GM03348 (cell line): ENCODE data around the gene BEST1.
"Not testable (repeated sequence)": the region's sequence is repeated elsewhere in the genome, so short reads cannot be mapped to it uniquely, and the experiment has no call there.

Source experiments
- DNase-seq: peaks from one replicate; pipeline ENCODE4 v3.0.0; 2012; ENCODE audit warnings: low spot score

Gene BEST1

DNA sequence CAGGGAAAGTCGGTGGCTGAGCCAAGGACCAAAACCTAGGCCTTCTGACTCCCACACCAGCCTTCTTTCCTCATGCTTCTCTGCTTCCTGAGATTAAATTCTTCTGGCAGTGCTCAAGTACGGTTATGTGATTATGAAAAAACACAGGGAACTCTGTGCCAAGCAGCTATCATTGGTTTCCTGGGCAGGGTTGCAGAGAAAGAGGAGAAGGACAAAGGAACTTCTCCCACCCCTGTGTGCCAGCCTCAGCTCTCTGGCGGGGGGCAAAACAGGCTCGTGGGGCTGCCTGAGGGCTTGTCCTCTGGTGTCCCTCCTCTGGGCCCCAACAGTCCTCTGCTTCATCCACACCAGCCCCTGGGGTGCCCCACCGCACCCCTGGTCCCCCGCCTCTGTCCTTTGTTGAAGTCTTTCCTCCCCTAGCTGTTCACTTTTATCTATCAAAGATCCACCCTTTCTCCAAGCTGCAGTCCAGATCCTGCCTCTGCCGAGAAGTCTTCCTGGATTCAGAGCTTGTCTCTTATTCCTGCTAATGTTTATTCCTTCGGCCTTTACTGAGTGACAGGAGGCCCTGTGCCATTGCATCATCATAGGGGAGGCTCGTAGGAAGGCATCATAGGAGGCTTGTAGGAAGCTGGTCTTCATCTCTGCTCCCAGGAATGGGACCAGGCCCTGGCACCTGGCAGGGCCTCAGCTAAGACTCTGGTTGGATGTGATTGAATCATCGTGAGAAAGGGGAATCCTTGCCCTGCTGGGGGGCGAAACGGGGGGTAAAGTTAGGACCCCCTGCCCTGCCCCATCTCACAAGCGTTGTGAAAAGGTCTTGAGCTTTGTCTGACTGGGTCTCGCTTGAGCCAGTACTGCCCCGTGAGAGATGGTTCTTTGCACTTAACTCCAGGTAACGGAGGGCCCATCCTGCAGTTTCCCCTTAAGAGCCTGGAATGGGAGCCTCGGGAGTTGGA is 28.8 kb downstream of the BEST1 start:
- peak; percentile 48 for DNase-seq

DNA sequence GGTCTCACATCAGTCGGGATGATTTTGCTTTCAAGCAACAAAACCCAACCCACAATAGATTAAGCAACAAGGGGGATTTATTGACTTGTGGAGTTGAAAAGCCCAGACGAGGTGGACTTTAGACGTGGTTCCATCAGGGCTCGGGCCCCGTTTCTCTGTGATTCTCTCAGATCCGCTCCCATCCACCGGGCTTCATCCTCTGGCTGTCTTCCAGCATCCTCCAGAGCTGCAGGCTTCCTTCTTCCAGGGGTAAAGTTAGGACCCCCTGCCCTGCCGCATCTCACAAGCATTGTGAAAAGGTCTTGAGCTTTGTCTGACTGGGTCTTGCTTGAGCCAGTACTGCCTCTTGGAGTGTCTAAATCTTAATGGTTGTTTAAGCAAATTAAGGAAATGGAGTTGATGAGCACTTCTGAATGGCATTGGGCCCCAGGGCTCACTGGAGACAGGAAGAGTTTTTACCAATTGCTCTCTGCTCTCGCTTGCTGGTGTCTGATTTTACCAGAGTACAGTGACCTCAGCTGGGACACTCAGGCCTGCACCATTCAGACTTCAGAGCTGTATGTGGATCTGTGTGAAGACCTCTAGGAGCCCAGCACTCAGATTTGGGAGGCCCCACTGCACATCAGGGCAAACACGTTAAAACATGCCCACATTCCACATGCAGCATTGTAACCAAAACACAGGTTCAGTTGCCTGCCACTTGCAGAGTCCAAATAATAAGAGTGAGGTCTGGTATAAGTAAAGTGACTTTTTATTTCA is 30.8 kb downstream of the BEST1 start:
- no peak for DNase-seq

DNA sequence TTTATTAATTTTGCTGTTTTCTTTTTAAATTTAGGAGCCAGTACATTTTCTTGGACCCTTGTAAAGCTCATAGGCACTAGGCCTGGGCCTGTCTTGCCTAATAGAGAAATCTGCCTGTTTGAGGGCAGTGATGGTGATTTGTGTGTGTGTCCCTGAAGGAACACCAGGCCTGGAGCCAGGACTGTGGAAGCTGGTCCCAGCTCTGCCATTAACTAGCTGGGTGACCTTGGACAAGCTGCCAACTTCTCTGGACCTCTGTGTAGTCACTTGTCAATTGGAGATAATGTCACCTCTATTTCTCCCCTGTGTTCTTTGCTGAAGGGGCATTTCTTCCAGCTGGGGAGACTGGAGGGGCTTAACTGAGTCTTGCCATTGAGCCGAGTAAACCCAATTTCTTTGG is 33.3 kb downstream of the BEST1 start:
- DNase-seq: no peak

DNA sequence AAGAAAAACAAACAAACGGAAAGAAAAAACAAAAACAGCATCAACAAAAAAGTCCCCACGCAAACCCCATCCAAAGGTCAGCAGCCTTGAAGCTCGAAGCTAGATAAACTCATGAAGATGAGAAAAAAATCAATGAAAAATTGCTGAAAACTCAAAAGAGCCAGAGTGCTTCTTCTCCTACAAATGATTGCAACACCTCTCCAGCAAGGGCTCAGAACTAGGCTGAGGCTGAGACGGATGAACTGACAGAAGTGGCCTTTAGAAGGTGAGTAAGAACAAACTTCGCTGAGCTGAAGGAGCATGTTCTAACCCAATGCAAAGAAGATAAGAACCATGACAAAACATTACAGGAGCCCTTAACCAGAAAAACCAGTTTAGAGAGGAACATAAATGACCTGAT is 35.7 kb downstream of the BEST1 start:
- DNase-seq: no peak

DNA sequence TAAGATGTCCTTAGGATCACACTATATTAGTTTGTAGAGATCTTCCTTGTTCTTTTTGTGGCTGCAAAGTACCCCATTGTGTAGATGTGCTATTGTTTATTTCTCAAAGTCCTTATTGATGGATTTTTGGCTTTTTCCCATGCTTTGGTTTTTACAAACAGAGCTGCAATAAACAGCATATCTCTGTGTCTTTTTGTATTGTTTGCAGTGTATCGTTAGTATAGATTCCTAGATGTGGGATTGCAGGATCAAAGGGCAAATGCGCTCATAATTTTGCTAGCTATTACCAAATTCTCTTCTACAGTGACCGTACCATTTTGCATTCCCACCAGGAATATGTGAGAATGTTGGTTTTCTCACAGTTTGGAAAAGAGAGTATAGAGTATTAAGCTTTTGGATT is 44.8 kb downstream of the BEST1 start:
- no peak for DNase-seq

DNA sequence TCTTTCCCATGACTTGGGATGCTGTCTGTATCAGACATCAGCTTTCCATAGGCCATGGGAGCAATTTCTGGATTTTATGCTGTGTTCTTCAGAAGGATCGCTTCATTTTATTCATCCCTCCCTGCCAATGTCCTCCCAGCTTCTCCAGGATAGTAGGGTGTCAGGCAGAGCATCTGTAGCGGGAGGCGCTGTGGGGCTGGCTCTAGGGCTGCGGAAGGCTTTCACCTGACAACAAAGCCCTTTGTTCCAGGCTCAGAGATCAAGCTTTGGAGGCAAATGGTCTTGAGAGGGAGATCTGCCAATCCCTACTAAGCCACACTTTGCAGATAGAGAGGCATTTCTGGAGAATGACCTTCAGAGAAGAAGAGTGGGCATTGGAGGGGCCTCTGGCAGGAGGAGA is 46.8 kb downstream of the BEST1 start:
- DNase-seq: no peak

DNA sequence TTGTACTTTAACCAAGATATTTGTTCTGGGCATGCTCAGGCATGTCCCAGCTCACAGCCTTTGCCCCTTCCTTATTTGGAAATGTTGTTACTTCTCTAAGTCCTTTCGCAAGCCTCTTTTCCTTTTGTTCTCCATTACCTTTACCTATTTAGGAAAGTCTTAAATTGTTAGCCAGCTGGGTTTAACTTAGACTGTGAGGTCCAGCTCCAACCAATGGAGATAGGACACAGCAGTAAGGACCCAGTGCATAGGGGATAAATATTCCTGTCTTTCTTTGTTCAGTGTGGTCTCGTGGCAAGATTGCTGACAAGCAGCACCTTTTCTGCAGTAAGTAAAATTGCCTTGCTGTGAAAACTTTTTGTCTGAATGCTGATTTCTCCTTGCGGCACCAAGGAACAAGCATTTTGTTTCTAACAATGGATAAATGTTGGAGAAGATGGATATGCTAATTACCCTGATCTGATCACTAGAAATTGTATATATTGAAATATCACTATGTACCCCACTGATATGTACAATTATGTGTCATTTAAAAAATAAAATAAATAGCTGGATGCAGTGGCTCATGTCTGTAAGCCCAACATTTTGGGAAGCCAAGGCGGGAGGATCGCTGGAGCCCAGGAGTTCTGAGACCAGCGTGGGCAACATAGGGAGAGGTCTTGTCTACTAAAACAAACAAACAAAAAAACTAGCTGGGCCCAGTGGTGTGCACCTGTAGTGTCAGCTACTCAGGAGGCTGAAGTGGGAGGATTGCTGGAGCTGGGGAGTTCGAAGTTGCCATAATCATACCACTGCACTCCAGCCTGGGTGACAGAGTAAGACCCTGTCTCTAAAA is 49.2 kb downstream of the BEST1 start:
- DNase-seq: no peak

DNA sequence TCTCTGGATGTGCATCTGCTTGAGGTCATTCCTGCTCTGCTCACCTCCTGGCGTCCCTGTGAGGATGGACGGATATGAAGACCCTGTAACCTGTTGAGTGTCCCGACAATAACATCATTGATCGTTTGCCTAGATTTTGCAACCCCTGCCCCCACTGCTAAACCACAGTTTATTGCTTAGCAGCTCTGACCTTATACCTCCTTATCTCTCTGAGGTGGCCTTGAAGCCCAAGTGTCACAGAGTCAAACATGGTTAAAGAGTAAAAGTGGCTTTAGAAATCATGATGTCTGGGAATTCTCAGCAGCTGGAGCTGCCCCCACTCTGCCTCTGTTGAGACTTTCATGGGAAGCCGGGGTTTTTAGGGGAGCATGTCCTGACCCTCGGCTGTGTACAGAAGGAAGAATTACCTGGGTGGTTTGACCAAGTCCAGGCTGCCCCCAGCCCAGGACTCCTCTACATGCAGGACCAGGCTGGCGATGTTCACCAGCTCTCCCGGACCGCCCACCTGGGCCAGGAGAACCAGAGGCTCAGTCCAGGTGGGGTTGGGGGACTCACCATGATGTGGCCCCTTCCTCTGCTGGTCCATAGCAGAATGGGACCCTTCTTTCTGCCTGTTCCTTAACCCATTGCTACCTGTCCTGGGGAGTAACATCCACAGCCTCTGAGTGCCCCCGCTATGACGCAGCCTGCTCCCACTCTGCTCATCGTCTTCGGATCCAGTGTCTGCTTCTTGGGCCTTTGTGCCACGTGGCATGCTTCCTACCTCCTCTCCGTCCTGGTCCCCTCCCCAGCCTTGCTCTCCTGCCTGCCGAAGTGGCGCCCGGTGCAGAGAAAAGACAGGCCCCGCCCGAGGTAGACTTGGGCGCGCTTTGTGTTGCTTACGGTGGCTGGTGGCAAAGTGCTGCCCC is 50.6 kb downstream of the BEST1 start:
- no peak for DNase-seq

DNA sequence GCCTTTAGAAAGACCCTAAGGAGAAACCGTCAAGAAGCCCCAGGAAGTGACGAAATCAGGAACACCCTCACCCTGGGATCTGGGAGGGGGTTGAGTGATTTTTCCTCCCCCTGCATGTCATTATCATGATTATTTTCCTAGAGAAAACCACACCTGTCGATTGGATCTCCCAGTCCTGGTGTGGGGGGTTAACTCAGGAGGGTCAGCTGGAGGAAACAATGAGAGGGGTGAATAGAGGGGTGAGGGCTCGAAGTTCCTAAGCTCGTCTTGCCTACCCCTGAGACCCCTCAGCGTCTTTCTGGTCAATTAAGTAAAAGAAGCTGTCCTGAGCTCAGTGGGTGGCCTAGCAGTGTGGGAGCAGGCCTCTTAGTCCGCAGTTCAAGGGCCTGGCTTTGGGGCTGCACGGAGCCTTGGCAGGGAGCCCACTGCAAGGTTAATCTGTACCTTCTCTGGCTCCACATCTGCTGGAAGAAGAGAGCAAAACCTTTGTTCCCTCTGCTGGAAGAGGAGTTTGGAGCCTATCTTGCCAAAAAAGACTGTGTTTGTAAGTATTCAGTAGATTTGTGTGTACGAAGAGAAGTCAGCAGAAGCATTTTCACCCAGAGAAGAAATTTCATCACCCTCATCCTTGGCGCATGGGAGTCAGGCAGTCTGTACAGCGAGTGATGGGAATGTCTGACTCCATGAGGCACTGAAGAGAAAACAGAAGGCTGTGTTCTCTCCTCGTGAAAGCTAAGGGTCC is 51.5 kb downstream of the BEST1 start:
- DNase-seq: no peak

- DNase-seq: not testable (repeated sequence)
These were observed 52.1 kb downstream of the BEST1 start for GRCh38 chr11:62002283-62002682.

DNA sequence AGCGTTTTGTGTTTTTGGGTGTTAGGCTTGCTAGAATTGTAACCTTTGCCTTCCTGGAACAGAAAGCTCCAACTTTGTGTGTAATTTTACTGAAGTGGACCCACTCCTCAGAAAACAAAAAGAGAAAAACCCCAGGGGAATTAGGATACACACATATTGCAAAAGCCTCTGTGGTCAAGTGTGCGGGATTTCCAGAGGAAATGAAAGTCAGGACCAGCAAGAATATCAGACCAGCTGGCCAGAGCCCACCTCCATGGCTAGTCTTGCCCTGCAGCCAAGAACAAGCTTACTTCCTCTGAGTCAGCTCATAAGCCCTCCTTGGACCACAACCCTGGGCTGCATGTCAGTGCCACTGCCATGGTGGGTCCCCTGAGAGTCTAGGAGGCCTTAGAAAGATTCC is 54.3 kb downstream of the BEST1 start:
- DNase-seq: peak; percentile 75

GRCh38 chr11:62008193-62008592 is 58.0 kb downstream of the BEST1 start:
- DNase-seq: no peak

DNA sequence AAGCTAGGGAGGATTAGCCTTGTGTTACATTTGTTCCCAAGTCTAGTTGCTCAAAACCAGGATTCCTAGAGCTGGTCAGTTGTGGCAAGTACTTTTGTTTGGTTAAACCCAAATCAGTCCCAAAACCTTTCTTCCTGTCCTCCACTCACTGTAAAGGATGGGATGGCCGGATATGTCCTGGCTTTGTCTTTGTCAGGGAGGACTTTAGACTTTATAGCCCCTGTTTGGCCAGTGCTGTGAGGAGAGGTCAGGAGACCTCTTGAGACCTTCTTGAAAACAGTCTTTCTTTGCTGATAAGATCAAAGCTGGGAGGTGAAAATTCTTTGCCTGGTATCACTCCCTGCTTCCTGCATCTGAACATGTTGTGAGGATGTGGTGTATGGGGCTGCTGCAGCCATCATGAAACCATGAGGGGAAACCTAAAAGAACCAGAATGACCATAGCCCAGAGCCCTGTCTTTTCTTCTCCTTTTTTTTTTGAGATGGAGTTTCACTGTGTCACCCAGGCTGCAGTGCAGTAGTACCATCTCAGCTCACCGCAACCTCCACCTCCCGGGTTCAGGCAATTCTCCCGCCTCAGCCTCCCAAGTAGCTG is 60.9 kb downstream of the BEST1 start:
- DNase-seq: no peak

DNA sequence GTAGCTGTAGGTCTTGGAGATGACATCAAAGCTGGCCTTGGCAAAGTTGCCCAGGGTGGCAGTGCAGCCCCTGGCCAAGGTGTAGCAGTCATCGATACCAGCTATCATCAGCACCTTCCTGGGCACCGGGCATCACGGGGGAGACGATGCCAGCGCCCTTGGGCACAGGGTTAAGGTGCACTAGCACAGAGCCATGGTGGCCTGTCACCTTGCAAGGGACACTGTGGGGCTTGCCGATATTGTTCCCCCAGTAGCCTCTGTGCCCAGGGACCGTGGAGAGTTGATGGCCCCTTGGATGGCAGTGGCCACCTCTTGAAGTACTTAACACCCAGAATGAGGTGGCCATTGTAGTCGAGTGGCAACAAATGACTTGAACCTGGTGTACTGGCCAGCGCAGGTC is 61.7 kb downstream of the BEST1 start:
- DNase-seq: no peak

DNA sequence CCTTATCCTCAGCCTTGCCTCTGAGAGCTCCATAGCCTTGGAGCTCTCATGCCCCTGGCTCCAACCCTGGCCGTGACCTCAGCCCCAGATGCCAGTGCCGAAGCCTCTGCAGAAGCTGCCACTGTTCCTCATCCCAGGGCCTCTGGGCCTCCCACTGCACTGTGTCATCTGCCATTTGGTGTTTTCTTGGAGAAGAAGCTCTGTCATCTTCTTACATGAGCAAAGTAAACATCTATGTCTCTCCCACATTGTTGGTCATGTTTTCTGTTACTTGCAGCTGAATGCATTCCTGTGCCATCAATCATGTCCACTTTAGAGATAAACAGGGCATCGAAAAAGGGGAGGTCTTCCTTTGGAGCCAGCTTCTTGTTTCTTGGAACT is 62.3 kb downstream of the BEST1 start:
- DNase-seq: peak; percentile 24

DNA sequence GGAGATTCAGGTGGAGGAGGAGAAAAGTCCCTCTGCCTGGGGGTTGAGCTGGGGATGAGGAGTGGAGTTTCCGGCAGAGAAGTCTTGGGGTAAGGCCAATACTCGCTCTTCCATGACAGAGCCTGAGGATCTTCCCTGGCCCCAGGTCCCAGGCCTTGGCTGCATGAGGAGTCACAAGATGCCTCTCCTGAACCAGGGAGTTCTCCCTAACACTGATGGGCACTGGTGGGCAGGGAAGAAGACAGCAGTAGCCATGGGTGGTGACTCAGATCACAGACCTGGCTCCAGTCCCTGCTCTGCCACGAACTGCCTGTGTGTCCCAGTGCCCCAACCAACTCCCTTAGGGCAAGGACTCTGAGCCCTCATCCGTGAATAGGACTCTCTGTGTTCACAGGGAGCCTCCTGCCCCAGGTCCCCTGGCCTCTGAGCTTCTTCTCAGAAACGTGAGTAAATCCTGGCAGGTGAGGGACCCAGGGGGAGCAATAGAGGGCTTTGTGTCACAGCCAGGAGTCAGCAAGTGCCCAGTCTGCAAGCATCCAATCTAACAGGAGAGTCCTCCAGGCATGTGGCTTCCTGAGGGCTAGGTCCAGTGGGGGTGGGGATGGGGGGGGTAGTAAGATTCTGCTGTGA is 62.8 kb downstream of the BEST1 start:
- DNase-seq: peak; percentile 54
